Neuron (in vitro differentiated cells): ENCODE measurements around the gene BIRC7.
A peak's percentile ranks its signal among the peaks of the same experiment; 100 is the strongest.

ENCODE experiments used
- H2AFZ ChIP-seq: one replicate; pipeline ENCODE4 v1.6.1; 2013; ENCODE audit warnings: low read depth, mild to moderate bottlenecking, inconsistent platforms, low read length, moderate library complexity
- H3K27me3 ChIP-seq: one replicate; pipeline ENCODE4 v1.6.1; 2013; ENCODE audit warnings: low read length; ENCODE audit not compliant: insufficient read depth
- H3K36me3 ChIP-seq: one replicate; pipeline ENCODE4 v1.6.1; 2013; ENCODE audit warnings: low read length; ENCODE audit not compliant: insufficient read depth
- H3K4me1 ChIP-seq: one replicate; pipeline ENCODE4 v1.6.1; 2013; ENCODE audit warnings: low read length; ENCODE audit not compliant: insufficient read depth
- H3K4me3 ChIP-seq: 2 replicates; pipeline ENCODE4 v1.5.1; 2013; ENCODE audit warnings: mild to moderate bottlenecking, low read length, moderate library complexity
- H3K9me3 ChIP-seq: one replicate; pipeline ENCODE4 v1.6.1; 2013; ENCODE audit warnings: low read length

Gene BIRC7

GRCh38 chr20:63223121-63223825 is 12.4 kb upstream of the BIRC7 start:
- Histone ChIP-seq H3K4me3 (no peak overlapping the region), H3K4me1 (peaks cover 10% of the 10 kb centered on the region), H3K36me3 (no peaks in the 10 kb centered on the region), H2AFZ (no peak overlapping the region), H3K9me3 (no peaks in the 10 kb centered on the region), H3K27me3 (peaks cover 36% of the 10 kb centered on the region)

- Histone ChIP-seq H3K4me1 (peaks cover 10% of the 10 kb centered on the region), H3K27me3 (peaks cover 36% of the 10 kb centered on the region), H3K36me3 (no peaks in the 10 kb centered on the region), H3K4me3 (no peak overlapping the region), H2AFZ (no peak overlapping the region), H3K9me3 (no peaks in the 10 kb centered on the region)
Measured at GRCh38 chr20:63223826-63224207, 11.9 kb upstream of the BIRC7 start.

GRCh38 chr20:63224412-63225081 is 11.2 kb upstream of the BIRC7 start:
- Histone ChIP-seq H3K27me3 (peaks cover 34% of the 10 kb centered on the region), H3K36me3 (no peaks in the 10 kb centered on the region), H3K4me1 (peaks cover 11% of the 10 kb centered on the region), H3K9me3 (no peaks in the 10 kb centered on the region), H2AFZ (no peak overlapping the region), H3K4me3 (no peak overlapping the region)

GRCh38 chr20:63225082-63225454 is 10.6 kb upstream of the BIRC7 start:
- Histone ChIP-seq H3K4me1 (peaks cover 16% of the 10 kb centered on the region), H3K4me3 (no peak overlapping the region), H2AFZ (no peak overlapping the region), H3K9me3 (no peaks in the 10 kb centered on the region), H3K27me3 (peaks cover 28% of the 10 kb centered on the region), H3K36me3 (no peaks in the 10 kb centered on the region)

GRCh38 chr20:63226042-63226943 is 9.4 kb upstream of the BIRC7 start:
- Histone ChIP-seq H3K4me3 (no peak overlapping the region), H3K27me3 (peaks cover 17% of the 10 kb centered on the region), H2AFZ (no peak overlapping the region), H3K9me3 (no peaks in the 10 kb centered on the region), H3K4me1 (peaks cover 23% of the 10 kb centered on the region), H3K36me3 (no peaks in the 10 kb centered on the region)

- Histone ChIP-seq H3K36me3 (no peaks in the 10 kb centered on the region), H3K4me1 (peaks cover 23% of the 10 kb centered on the region), H3K9me3 (no peaks in the 10 kb centered on the region)
Measured at GRCh38 chr20:63227260-63227659, 8.4 kb upstream of the BIRC7 start.

GRCh38 chr20:63228806-63229205 is 6.9 kb upstream of the BIRC7 start:
- Histone ChIP-seq H3K4me3 (no peak overlapping the region), H3K4me1 (peaks cover 24% of the 10 kb centered on the region), H2AFZ (no peak overlapping the region), H3K36me3 (no peaks in the 10 kb centered on the region), H3K27me3 (no peaks in the 10 kb centered on the region), H3K9me3 (no peaks in the 10 kb centered on the region)

More at GRCh38 chr20:63227260-63227659, 8.4 kb upstream of the BIRC7 start:
- H3K4me3 ChIP-seq = no peak overlapping the region
- peaks cover 8% of the 10 kb centered on the region for H3K27me3 ChIP-seq
- no peak overlapping the region for H2AFZ ChIP-seq

- peaks cover 28% of the 10 kb centered on the region for H3K4me1 ChIP-seq
- no peaks in the 10 kb centered on the region for H3K27me3 ChIP-seq
- peak overlapping the region; percentile 32 for H3K4me3 ChIP-seq
- H2AFZ ChIP-seq = peak overlapping the region; percentile 30
- H3K9me3 ChIP-seq = no peaks in the 10 kb centered on the region
- no peaks in the 10 kb centered on the region for H3K36me3 ChIP-seq
Measured at GRCh38 chr20:63230800-63231268, 4.9 kb upstream of the BIRC7 start.

- H3K4me3 ChIP-seq = no peak overlapping the region
- H3K27me3 ChIP-seq = no peaks in the 10 kb centered on the region
- peaks cover 42% of the 10 kb centered on the region for H3K4me1 ChIP-seq
Measured at GRCh38 chr20:63232235-63233060, 3.3 kb upstream of the BIRC7 start.

GRCh38 chr20:63233061-63233344 is 2.7 kb upstream of the BIRC7 start:
- H3K9me3 ChIP-seq = no peaks in the 10 kb centered on the region
- H3K4me3 ChIP-seq = no peak overlapping the region

More at GRCh38 chr20:63232235-63233060, 3.3 kb upstream of the BIRC7 start:
- no peak overlapping the region for H2AFZ ChIP-seq
- no peaks in the 10 kb centered on the region for H3K36me3 ChIP-seq
- no peaks in the 10 kb centered on the region for H3K9me3 ChIP-seq

GRCh38 chr20:63233924-63234323 is 1.8 kb upstream of the BIRC7 start:
- H3K4me3 ChIP-seq = no peak overlapping the region
- H3K27me3 ChIP-seq = no peaks in the 10 kb centered on the region
- H3K4me1 ChIP-seq = peaks cover 42% of the 10 kb centered on the region

More at GRCh38 chr20:63233061-63233344, 2.7 kb upstream of the BIRC7 start:
- Histone ChIP-seq H3K27me3 (no peaks in the 10 kb centered on the region), H2AFZ (no peak overlapping the region), H3K4me1 (peaks cover 42% of the 10 kb centered on the region), H3K36me3 (no peaks in the 10 kb centered on the region)

GRCh38 chr20:63234693-63235398 is 859 bp upstream of the BIRC7 start:
- no peaks in the 10 kb centered on the region for H3K9me3 ChIP-seq
- H2AFZ ChIP-seq = no peak overlapping the region
- no peaks in the 10 kb centered on the region for H3K27me3 ChIP-seq
- peaks cover 38% of the 10 kb centered on the region for H3K4me1 ChIP-seq
- no peak overlapping the region for H3K4me3 ChIP-seq
- no peaks in the 10 kb centered on the region for H3K36me3 ChIP-seq

More at GRCh38 chr20:63233924-63234323, 1.8 kb upstream of the BIRC7 start:
- Histone ChIP-seq H3K9me3 (no peaks in the 10 kb centered on the region), H2AFZ (no peak overlapping the region), H3K36me3 (no peaks in the 10 kb centered on the region)
